ENCODE data around the gene CLIP3.
"Not testable (repeated sequence)": the region's sequence is repeated elsewhere in the genome, so short reads cannot be mapped to it uniquely, and the experiment has no call there.

DNA sequence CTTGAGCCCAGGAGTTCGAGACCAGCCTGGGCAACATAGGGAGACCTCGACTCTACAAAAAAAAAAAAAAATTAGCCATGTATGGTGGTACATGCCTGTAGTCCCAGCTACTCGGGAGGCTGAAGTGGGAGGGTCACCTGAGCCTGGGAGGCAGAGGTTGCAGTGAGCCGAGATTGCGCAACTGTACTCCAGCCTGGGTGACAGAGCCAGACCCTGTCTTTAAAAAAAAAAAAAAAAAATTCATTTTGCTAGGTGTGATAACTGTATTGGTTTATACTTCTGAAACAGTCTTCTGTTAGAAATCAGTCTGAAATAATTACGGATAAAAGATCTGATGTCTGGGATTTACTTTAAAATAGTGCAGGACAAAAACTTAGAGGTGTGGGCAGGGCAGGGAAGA, 8.4 kb upstream of the CLIP3 start:
- not testable (repeated sequence) for TF ChIP-seq POLR2A, POLR2AphosphoS5, EP300 (IDR thresholded peaks at IDR 0.05)
- TF ChIP-seq, protein P1, sequence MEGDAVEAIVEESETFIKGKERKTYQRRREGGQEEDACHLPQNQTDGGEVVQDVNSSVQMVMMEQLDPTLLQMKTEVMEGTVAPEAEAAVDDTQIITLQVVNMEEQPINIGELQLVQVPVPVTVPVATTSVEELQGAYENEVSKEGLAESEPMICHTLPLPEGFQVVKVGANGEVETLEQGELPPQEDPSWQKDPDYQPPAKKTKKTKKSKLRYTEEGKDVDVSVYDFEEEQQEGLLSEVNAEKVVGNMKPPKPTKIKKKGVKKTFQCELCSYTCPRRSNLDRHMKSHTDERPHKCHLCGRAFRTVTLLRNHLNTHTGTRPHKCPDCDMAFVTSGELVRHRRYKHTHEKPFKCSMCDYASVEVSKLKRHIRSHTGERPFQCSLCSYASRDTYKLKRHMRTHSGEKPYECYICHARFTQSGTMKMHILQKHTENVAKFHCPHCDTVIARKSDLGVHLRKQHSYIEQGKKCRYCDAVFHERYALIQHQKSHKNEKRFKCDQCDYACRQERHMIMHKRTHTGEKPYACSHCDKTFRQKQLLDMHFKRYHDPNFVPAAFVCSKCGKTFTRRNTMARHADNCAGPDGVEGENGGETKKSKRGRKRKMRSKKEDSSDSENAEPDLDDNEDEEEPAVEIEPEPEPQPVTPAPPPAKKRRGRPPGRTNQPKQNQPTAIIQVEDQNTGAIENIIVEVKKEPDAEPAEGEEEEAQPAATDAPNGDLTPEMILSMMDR (IDR thresholded peaks at IDR 0.05), result not testable (repeated sequence)

Data from upper lobe of left lung (tissue), 4 donors.